ENCODE results near the gene CAPSL. TPM values are rescaled to one million over a fixed set of nuclear protein-coding genes. Genes with fewer than 3 reads are reported as not detected.

CAPSL gene
- total RNA-seq, 2 donors from 2014 or later: not detected

GRCh38 chr5:35903631-35904203 is 34.7 kb downstream of the CAPSL start:
- Histone ChIP-seq H3K27ac (no peak overlapping the region), H3K36me3 (no peaks in the 10 kb centered on the region), H3K9me3 (no peaks in the 10 kb centered on the region), H3K27me3 (no peaks in the 10 kb centered on the region), H3K4me3 (no peak overlapping the region), H3K4me1 (no peaks in the 10 kb centered on the region)
- no peak for TF ChIP-seq CTCF (IDR thresholded peaks at IDR 0.05)
- no peak for DNase-seq (ENCODE audit: low spot score)

- Histone ChIP-seq H3K27me3 (no peaks in the 10 kb centered on the region), H3K4me1 (no peaks in the 10 kb centered on the region), H3K27ac (no peak overlapping the region), H3K9me3 (no peaks in the 10 kb centered on the region), H3K4me3 (no peak overlapping the region), H3K36me3 (no peaks in the 10 kb centered on the region)
- no peak for TF ChIP-seq CTCF (IDR thresholded peaks at IDR 0.05)
- DNase-seq (ENCODE audit: low spot score): no peak
Observed at GRCh38 chr5:35902046-35902672, 36.3 kb downstream of the CAPSL start.

GRCh38 chr5:35900972-35901695 is 37.3 kb downstream of the CAPSL start:
- Histone ChIP-seq H3K27ac (no peak overlapping the region), H3K4me1 (no peaks in the 10 kb centered on the region), H3K27me3 (no peaks in the 10 kb centered on the region), H3K36me3 (no peaks in the 10 kb centered on the region), H3K4me3 (no peak overlapping the region), H3K9me3 (no peaks in the 10 kb centered on the region)
- no peak for DNase-seq (ENCODE audit: low spot score)
- no peak for TF ChIP-seq CTCF (IDR thresholded peaks at IDR 0.05)

GRCh38 chr5:35899800-35900199 is 38.6 kb downstream of the CAPSL start:
- no peak for TF ChIP-seq CTCF (IDR thresholded peaks at IDR 0.05)
- no peaks in the 10 kb centered on the region for H3K36me3 ChIP-seq
- no peaks in the 10 kb centered on the region for H3K9me3 ChIP-seq
- H3K4me3 ChIP-seq: no peak overlapping the region
- no peaks in the 10 kb centered on the region for H3K27me3 ChIP-seq
- no peaks in the 10 kb centered on the region for H3K4me1 ChIP-seq
- no peak overlapping the region for H3K27ac ChIP-seq
- no peak for DNase-seq (ENCODE audit: low spot score)

GRCh38 chr5:35898952-35899660 is 39.3 kb downstream of the CAPSL start:
- H3K9me3 ChIP-seq: no peaks in the 10 kb centered on the region
- no peak overlapping the region for H3K27ac ChIP-seq
- no peak for DNase-seq (ENCODE audit: low spot score)
- no peak overlapping the region for H3K4me3 ChIP-seq
- no peaks in the 10 kb centered on the region for H3K36me3 ChIP-seq
- H3K4me1 ChIP-seq: no peaks in the 10 kb centered on the region
- no peaks in the 10 kb centered on the region for H3K27me3 ChIP-seq
- TF ChIP-seq CTCF (IDR thresholded peaks at IDR 0.05): no peak
